GM19023 (cell line): ENCODE measurements around the gene GAB2.

ENCODE experiments used
- ATAC-seq: cut with Tn5 transposase; IDR thresholded peaks from one replicate; pipeline ENCODE4 v1.9.1; 2021; ENCODE audit warnings: mild to moderate bottlenecking, moderate library complexity; ENCODE audit not compliant: unreplicated experiment

GAB2 gene

DNA sequence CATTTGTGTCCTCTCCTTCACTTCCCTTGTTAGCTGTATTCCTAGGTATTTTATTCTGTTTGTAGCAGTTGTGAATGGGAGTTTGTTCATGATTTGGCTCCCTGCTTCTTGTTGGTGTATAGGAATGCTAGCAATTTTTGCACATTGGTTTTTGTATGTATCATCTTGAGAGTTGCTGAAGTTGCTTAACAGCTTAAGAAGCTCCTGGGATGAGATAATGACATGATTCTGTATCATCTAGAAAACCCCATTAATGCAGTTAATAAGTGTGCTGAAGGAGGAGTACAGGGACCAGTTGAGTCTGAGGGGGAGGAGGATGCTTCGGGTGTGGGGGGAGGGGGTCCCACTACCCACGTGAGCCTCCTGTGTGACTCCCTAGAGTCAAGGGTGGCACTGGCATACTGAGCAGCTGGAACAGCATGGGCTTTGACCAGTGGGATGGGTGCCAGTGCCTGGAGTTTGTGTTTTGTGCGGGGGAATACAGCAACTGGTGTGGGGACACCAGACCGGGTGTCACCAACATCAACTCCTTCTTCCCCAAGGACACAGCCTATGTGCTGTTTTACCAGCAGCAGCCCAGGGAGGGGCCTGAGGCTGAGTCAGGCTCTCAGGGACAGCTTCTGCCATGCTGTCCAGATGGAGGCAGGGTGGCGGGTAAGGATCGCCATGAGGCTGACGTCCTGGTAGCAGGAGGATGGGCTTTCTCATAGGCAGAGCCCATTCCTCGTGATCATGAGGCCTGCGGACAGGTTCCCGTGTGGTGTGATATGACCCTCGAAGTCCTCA lies 204.8 kb downstream of the GAB2 start:
- no peak for ATAC-seq

DNA sequence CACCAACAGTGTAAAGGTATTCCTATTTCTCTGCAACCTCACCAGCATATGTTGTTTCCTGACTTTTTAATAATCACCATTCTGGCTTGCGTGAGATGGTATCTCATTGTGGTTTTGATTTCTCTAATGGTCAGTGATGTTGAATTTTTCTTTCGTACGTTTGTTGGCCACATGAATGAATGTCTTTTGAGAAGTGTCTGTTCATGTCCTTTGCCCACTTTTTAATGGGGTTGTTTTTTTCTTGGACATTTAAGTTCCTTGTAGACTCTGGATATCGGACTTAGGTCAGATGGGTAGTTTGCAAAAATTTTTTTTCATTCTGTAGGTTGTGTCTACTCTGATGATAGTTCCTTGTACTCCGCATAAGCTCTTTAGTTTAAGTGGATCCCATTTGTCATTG lies 206.1 kb downstream of the GAB2 start:
- no peak for ATAC-seq

DNA sequence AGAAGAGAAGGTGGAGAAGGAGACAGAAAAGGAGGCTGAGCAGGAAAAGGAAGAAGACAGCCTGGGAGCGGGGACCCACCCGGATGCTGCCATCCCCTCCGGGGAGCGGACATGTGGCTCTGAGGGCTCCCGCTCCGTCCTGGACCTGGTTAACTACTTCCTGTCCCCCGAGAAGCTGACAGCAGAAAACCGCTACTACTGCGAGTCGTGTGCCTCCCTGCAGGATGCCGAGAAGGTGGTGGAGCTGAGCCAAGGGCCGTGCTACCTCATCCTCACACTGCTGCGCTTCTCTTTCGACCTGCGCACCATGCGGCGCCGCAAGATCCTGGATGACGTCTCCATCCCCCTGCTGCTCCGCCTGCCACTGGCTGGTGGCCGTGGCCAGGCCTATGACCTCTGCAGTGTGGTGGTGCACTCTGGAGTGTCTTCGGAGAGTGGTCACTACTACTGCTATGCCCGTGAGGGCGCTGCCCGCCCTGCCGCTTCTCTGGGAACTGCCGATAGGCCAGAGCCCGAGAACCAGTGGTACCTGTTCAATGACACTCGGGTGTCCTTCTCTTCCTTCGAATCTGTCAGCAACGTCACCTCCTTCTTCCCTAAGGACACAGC lies 207.5 kb downstream of the GAB2 start:
- no peak for ATAC-seq

DNA sequence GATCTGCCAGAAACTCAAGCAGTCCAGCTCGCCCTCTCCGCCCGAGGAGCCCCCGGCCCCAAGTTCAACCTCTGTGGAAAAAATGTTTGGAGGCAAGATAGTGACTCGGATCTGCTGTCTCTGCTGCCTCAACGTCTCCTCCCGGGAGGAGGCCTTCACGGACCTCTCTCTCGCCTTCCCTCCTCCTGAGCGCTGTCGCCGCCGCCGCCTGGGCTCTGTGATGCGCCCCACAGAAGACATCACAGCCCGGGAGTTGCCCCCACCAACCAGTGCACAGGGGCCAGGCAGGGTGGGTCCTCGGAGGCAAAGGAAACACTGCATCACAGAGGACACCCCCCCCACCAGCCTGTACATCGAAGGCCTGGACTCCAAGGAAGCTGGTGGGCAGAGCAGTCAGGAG lies 208.1 kb downstream of the GAB2 start:
- no peak for ATAC-seq

- no peak for ATAC-seq
Observed at GRCh38 chr11:78208257-78209165, 209.1 kb downstream of the GAB2 start.

DNA sequence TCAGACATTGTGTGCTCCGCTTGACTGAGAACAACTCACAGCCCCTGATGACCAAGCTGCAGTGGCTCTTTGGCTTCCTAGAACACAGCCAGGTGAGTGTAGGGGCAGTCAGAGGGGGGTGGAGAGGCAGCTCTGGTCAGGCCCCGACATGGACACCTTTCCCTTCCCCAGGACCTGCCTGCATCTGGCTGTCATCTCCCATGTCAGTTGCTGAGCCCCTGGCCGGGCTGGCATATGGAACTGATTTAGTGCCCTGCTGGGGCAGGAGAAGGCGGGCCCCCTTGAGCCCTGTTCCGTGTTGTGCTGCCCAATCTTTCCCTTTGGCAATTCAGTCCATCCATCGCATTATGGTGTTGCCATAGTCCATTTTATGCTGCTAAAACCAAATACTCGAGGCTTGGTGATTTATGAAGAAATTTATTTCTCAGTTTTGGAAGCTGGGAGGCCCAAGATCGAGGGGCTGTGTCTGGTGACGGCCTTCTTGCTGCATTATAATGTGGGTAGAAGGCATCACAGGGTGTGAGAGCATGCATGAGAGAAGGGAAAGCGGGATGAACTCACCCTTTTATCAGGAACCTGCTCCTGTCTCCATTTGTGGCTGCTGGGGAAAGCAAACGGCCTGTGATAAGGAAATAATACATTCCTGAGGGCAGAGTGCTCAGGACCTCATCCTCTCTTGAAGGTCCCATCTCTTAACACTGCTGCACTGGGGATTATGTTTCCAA lies 209.9 kb downstream of the GAB2 start:
- no peak for ATAC-seq

- ATAC-seq, result no peak
Observed at GRCh38 chr11:78205691-78206090, 211.9 kb downstream of the GAB2 start.

GRCh38 chr11:78205256-78205655 lies 212.4 kb downstream of the GAB2 start:
- ATAC-seq, result no peak

DNA sequence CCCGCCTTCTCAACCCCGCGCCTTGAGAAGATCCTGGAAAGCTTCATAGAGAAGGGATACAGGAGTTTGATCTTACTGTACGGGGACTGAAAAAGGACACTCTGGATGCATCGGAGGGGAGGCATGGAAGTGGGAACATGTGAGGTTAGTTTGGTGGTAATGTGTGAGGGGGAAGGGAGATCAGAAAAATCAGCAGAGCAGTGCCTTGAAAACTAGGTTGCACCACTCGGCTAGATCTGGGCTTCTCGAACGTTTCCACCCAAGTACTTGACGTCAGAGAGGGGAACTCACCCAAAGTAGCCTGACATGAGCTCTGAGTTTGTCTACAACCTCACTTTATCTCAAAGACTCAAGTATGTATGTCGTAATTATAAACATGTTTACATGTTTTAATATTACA lies 214.4 kb downstream of the GAB2 start:
- ATAC-seq, result no peak

GRCh38 chr11:78202733-78203167 lies 214.9 kb downstream of the GAB2 start:
- no peak for ATAC-seq

DNA sequence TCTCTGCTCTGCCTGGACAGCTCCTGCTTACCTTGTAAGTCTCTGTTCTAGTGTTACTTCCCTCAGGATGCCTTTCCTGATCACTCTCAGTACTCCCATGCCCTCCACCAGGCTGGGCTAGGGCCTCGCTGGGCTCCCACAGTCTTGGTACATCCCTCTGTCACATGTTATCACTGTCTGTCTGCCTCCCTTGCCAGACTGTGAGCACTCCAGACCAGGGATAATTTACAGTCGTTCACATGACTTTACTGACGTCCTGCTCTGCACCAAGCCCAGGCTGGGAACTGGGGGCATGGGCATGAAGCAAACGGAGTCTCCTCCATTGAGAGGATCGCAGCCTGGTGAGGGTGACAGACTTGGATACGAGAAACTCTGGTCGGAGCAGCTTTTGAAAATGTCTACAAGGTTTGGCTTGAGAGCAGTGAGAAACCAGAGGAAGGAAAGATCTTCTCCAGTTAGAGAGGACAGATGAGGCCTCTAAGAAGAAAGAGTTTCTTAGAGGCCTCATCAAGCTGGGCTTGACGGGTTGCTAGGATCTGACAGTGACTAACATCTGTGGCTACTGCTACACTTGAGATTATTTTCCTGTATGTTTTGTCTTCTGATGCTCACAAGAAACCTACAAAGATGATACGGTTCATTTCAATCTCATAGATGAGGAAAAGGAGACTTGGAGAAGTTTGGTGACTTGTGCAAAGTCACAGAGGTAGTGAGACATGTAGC lies 216.4 kb downstream of the GAB2 start:
- ATAC-seq, result no peak

GRCh38 chr11:78200553-78200952 lies 217.1 kb downstream of the GAB2 start:
- no peak for ATAC-seq

- no peak for ATAC-seq
Observed at GRCh38 chr11:78200061-78200460, 217.6 kb downstream of the GAB2 start.

DNA sequence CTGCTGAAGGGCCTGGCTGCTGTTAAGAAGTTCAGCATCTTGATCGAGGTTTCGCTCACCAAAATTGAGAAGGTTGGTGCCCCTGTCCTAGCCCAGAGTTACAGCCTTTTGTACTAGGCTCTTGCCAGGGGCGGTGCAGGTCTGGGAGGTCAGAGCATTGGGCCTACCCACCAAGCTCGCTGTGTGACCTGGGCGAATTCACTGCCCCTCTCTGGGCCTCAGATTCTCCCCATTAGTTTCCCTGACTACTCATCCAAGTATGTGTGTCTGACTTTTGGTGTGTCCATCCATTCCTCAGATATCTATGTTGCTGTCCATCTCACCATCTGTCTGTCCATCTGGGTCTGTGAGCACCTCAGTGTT lies 218.0 kb downstream of the GAB2 start:
- ATAC-seq, result no peak

DNA sequence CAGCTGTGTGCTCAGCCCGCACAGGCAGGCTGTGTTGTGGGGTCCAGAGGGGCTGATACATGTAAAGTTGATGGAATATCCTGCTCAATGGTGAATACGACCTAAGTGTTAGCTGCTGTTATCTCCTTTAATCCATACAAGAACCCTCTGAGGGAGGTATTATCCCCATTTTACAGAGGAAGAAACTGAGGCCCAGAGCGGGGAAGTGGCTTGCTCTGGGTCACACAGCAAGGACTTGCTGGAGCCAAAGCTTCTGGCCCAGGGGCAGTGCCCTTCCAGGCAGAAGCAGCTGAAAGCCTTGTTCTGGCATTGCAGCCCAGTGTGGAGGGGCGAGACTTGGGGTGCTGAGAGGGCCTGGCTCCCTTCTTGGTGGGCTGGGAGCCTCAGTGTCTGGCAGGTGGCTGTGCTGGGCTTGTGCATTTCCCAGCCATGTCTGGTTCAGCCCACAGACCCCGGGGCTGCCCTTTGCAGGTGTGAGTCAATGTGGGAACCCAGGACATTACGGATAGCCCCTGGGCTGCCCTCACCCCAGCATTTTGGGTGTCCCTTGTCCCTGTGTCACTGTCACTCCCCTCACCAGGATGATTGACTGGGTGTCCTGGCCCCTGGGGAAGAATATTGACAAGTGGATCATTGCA lies 218.5 kb downstream of the GAB2 start:
- ATAC-seq, result no peak

DNA sequence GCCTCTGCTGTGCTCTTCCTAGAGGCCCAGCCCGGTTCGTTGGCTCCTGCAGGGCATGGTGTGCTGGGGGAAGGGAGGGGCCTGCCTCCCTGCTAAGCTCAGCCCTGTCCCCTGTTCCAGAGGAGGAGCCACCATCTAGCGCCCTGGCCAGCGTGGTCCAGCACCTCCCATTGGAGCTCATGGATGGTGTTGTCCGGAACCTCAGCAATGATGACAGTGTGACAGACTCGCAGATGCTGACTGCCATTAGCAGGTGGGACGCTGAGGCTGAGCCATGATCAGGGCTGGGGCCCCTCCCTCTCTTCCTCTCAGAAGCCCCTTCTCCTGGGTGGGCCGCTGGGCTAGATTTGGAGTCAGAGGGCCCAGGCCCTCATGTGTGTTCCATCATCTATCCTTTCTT lies 219.8 kb downstream of the GAB2 start:
- ATAC-seq, result no peak

DNA sequence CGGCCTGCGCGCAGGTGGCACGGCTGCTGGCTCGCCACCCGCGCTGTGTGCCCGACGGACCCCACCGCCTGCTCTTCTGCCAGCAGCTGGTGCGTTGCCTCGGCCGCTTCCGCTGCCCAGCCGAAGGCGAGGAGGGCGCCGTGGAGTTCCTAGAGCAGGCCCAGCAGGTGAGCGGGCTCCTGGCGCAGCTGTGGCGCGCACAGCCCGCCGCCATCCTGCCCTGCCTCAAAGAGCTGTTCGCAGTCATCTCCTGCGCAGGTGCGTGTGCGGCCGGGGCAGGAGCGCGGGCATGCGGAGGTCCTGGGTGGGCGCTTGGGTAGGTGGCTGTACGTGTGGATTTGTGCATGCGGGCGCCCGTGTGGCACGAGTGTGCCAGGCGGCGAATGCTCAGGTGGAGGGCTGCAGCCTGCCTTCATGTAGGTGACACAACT lies 220.9 kb downstream of the GAB2 start:
- no peak for ATAC-seq

- ATAC-seq, result no peak
Observed at GRCh38 chr11:78195917-78196560, 221.6 kb downstream of the GAB2 start.

DNA sequence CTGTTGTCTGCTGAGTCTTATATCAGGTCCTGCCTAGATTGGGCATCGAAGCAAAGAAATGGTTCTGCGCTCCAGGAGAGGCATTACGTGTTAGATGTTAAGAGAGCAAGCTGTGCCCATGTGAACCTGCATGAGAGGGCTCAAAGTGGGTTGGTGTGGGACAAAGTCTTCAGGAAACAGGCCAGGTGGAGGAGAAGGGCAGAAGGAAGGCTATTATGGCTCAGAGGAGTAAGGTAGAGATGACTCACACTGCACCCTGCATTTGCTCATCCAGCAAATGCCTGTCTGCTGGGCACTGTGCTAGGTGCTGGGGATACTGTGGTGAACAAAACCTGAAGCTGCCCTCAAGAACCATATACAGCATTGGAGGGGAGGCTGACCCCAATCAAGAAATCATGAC lies 223.1 kb downstream of the GAB2 start:
- no peak for ATAC-seq
